H1 (cell line): ENCODE measurements around the gene ELL2. TPM values are rescaled to one million over a fixed set of nuclear protein-coding genes. Genes with fewer than 3 reads are reported as not detected.

ENCODE experiments used
- CTCF ChIA-PET: fragments of 300-600 bp; sonication (Branson Sonifier 250); formaldehyde crosslinking; loops from one replicate; lab custom pipeline; 2021; ENCODE audit not compliant: partially characterized antibody; lab: Charles Lee
- POLR2A ChIA-PET: fragments of 300-600 bp; sonication (Branson Sonifier 250); formaldehyde crosslinking; loops from one replicate; lab custom pipeline; 2021; ENCODE audit warnings: inconsistent platforms; ENCODE audit not compliant: partially characterized antibody; lab: Charles Lee
- DNase-seq, 2 experiments: peaks; one replicate each; pipeline versions ENCODE4 v3.0.0 to v3.0.0-alpha.2; 2010 to 2022; ENCODE audit warnings: low spot score in 2 of 2, low read depth in 1 of 2, mixed read lengths in 1 of 2
- FAIRE-seq: peaks from 2 replicates; lab custom pipeline; 2011; peaks lifted over from hg19 to GRCh38; lab: Jason Lieb, UNC
- H2AFZ ChIP-seq: 2 replicates; pipeline ENCODE4 v1.8.1; 2012; ENCODE audit warnings: low read length, inconsistent platforms
- H2AK5ac ChIP-seq: 2 replicates; pipeline ENCODE4 v1.6.1; 2013; ENCODE audit warnings: low read depth, low read length
- H2BK120ac ChIP-seq: replicated peaks from 2 replicates; pipeline ENCODE3; 2013; ENCODE audit warnings: low read depth, low read length, inconsistent platforms
- H2BK12ac ChIP-seq: 2 replicates; pipeline ENCODE4 v1.6.1; 2013; ENCODE audit warnings: low read depth, low read length
- H2BK15ac ChIP-seq: 2 replicates; pipeline ENCODE4 v1.6.1; 2013; ENCODE audit warnings: low read length
- H2BK20ac ChIP-seq: 2 replicates; pipeline ENCODE4 v1.6.1; 2013; ENCODE audit warnings: low read length
- H2BK5ac ChIP-seq: 2 replicates; pipeline ENCODE4 v1.6.1; 2013; ENCODE audit warnings: low read depth, low read length
- H3K14ac ChIP-seq: 2 replicates; pipeline ENCODE4 v1.6.1; 2013; ENCODE audit warnings: inconsistent platforms; ENCODE audit not compliant: insufficient read length
- H3K18ac ChIP-seq: 2 replicates; pipeline ENCODE4 v1.6.1; 2013; ENCODE audit warnings: low read length; ENCODE audit errors: extremely low read depth
- H3K23ac ChIP-seq: 2 replicates; pipeline ENCODE4 v1.6.1; 2013; ENCODE audit warnings: inconsistent platforms; ENCODE audit not compliant: insufficient read length
- H3K23me2 ChIP-seq: 2 replicates; pipeline ENCODE4 v1.6.1; 2013; ENCODE audit warnings: low read depth, low read length
- H3K27ac ChIP-seq: 2 replicates; pipeline ENCODE4 v1.6.1; 2011; ENCODE audit warnings: low read depth, low read length, inconsistent platforms
- H3K27me3 ChIP-seq, 4 experiments: replicated peaks in 1 of 4; 1 replicate in 1 of 4; 2 replicates in 3 of 4; pipeline versions ENCODE4 v1.6.1 to v1.8.1; 2011 to 2013; ENCODE audit warnings: low read length in 3 of 4, mild to moderate bottlenecking in 3 of 4, inconsistent platforms in 2 of 4, mixed read lengths in 2 of 4, moderate library complexity in 1 of 4; ENCODE audit not compliant: control insufficient read depth in 3 of 4, insufficient read depth in 3 of 4; ENCODE audit errors: extremely low read depth in 1 of 4
- H3K36me3 ChIP-seq, 4 experiments: 2 replicates each; pipeline versions ENCODE4 v1.6.1 to v1.8.1; 2011 to 2013; ENCODE audit warnings: mild to moderate bottlenecking in 4 of 4, low read length in 3 of 4, moderate library complexity in 2 of 4, control low read depth in 1 of 4, inconsistent platforms in 1 of 4; ENCODE audit not compliant: insufficient read depth in 4 of 4, control insufficient read depth in 2 of 4
- H3K4ac ChIP-seq: replicated peaks from 2 replicates; pipeline ENCODE3; 2013; ENCODE audit warnings: low read length, low read depth, mixed read lengths, inconsistent platforms; ENCODE audit not compliant: insufficient read length
- H3K4me1 ChIP-seq, 4 experiments: replicated peaks in 1 of 4; 1 replicate in 1 of 4; 2 replicates in 3 of 4; pipeline versions ENCODE4 v1.6.1 to v1.8.1; 2011 to 2013; ENCODE audit warnings: low read length in 3 of 4, inconsistent platforms in 2 of 4, mixed read lengths in 1 of 4; ENCODE audit not compliant: insufficient read depth in 4 of 4, control insufficient read depth in 3 of 4
- H3K4me2 ChIP-seq, 2 experiments: 2 replicates each; pipeline versions ENCODE4 v1.6.1 to v1.8.1; 2011 to 2013; ENCODE audit warnings: low read depth in 2 of 2, low read length in 2 of 2, control low read depth in 1 of 2, inconsistent platforms in 1 of 2, mild to moderate bottlenecking in 1 of 2; ENCODE audit not compliant: insufficient read depth in 1 of 2
- H3K4me3 ChIP-seq, 4 experiments: fragments of 200-600, 300-600 bp in 1 of 4; sonication (generic), shearing (Covaris generic), sonication (Bioruptor Twin) in 1 of 4; 2 replicates each; pipeline versions ENCODE4 v1.5.1 to v1.8.1; 2011 to 2016; ENCODE audit warnings: low read length in 4 of 4, low read depth in 3 of 4, control low read depth in 2 of 4, inconsistent platforms in 2 of 4, mild to moderate bottlenecking in 2 of 4, mixed read lengths in 1 of 4, moderate library complexity in 1 of 4; ENCODE audit not compliant: insufficient read depth in 2 of 4; ENCODE audit errors: extremely low read depth in 1 of 4
- H3K56ac ChIP-seq: replicated peaks from 2 replicates; pipeline ENCODE3; 2013; ENCODE audit warnings: low read depth, mild to moderate bottlenecking, mixed read lengths, low read length, inconsistent platforms; ENCODE audit not compliant: insufficient read length
- H3K79me1 ChIP-seq: 2 replicates; pipeline ENCODE4 v1.6.1; 2013; ENCODE audit warnings: low read depth, low read length, control low read depth
- H3K79me2 ChIP-seq, 2 experiments: 2 replicates each; pipeline versions ENCODE4 v1.6.1 to v1.8.1; 2012 to 2013; ENCODE audit warnings: low read length in 2 of 2, mild to moderate bottlenecking in 2 of 2, inconsistent platforms in 1 of 2; ENCODE audit not compliant: insufficient read depth in 2 of 2, control insufficient read depth in 1 of 2
- H3K9ac ChIP-seq, 4 experiments: replicated peaks in 1 of 4; 1 replicate in 1 of 4; 2 replicates in 3 of 4; pipeline versions ENCODE4 v1.6.1 to v1.8.1; 2011 to 2013; ENCODE audit warnings: low read depth in 3 of 4, low read length in 3 of 4, control low read depth in 2 of 4, mild to moderate bottlenecking in 2 of 4, moderate library complexity in 2 of 4, inconsistent platforms in 1 of 4; ENCODE audit errors: extremely low read depth in 1 of 4
- H3K9me3 ChIP-seq, 2 experiments: 2 replicates each; pipeline versions ENCODE4 v1.6.1 to v1.8.1; 2012 to 2013; ENCODE audit warnings: mild to moderate bottlenecking in 2 of 2, moderate library complexity in 2 of 2, control low read depth in 1 of 2, inconsistent platforms in 1 of 2, low read depth in 1 of 2, low read length in 1 of 2, mixed read lengths in 1 of 2; ENCODE audit not compliant: insufficient read depth in 2 of 2
- H4K20me1 ChIP-seq, 2 experiments: replicated peaks in 1 of 2; 2 replicates each; pipeline versions ENCODE3 to v1.8.1; 2011 to 2013; ENCODE audit warnings: inconsistent platforms in 2 of 2, low read length in 2 of 2, mild to moderate bottlenecking in 1 of 2; ENCODE audit not compliant: insufficient read depth in 2 of 2, control insufficient read depth in 1 of 2
- H4K5ac ChIP-seq: 2 replicates; pipeline ENCODE4 v1.6.1; 2013; ENCODE audit warnings: low read length, low read depth, mixed read lengths, inconsistent platforms; ENCODE audit not compliant: insufficient read length
- H4K8ac ChIP-seq: 2 replicates; pipeline ENCODE4 v1.8.0; 2013; ENCODE audit warnings: mild to moderate bottlenecking, moderate library complexity, low read length, inconsistent platforms; ENCODE audit not compliant: insufficient read depth; ENCODE audit errors: extremely low read depth
- H4K91ac ChIP-seq: replicated peaks from 2 replicates; pipeline ENCODE3; 2013; ENCODE audit warnings: low read length, mixed read lengths, inconsistent platforms; ENCODE audit not compliant: insufficient read length
- BCL11A ChIP-seq, 2 experiments: IDR thresholded peaks; one replicate each; pipeline ENCODE4 v1.6.1; 2011; ENCODE audit warnings: low read depth in 2 of 2, low read length in 2 of 2, mild to moderate bottlenecking in 2 of 2
- CREB1 ChIP-seq: IDR thresholded peaks from 2 replicates; pipeline ENCODE4 v1.6.1; 2012; ENCODE audit warnings: inconsistent platforms
- EGR1 ChIP-seq: IDR thresholded peaks from 2 replicates; pipeline ENCODE4 v1.6.1; 2011; ENCODE audit warnings: low read depth, low read length, borderline replicate concordance
- EP300 ChIP-seq, 2 experiments: IDR thresholded peaks; 1 replicate in 1 of 2; 2 replicates in 1 of 2; pipeline ENCODE4 v1.6.1; 2011 to 2012; ENCODE audit warnings: low read depth in 2 of 2, low read length in 2 of 2, mild to moderate bottlenecking in 2 of 2, borderline replicate concordance in 1 of 2, inconsistent platforms in 1 of 2, moderate library complexity in 1 of 2
- EZH2 ChIP-seq: fragments of 200-600 bp; sonication (generic); IDR thresholded peaks from 2 replicates; pipeline ENCODE4 v1.7.1; 2012; ENCODE audit warnings: low read depth, mild to moderate bottlenecking, moderate library complexity, low read length, inconsistent platforms; ENCODE audit not compliant: severe bottlenecking
- KDM1A ChIP-seq: fragments of 200-600, 300-600 bp; sonication (generic); IDR thresholded peaks from 2 replicates; pipeline ENCODE4 v1.7.1; 2016; ENCODE audit warnings: mild to moderate bottlenecking, low read length, borderline replicate concordance
- MAFK ChIP-seq: IDR thresholded peaks from 2 replicates; pipeline ENCODE4 v1.6.1; 2012; ENCODE audit warnings: low read depth, mild to moderate bottlenecking, improper control_type of control experiment, low read length
- POLR2A ChIP-seq, 2 experiments: IDR thresholded peaks; 1 replicate in 1 of 2; 2 replicates in 1 of 2; pipeline ENCODE4 v1.6.1; 2011; ENCODE audit warnings: low read depth in 2 of 2, low read length in 2 of 2, mild to moderate bottlenecking in 2 of 2; ENCODE audit errors: control extremely low read depth in 1 of 2
- SIN3A ChIP-seq, 2 experiments: IDR thresholded peaks in 1 of 2; conservative IDR thresholded peaks in 1 of 2; 2 replicates each; pipeline ENCODE4 v1.6.1; 2011 to 2012; ENCODE audit warnings: low read length in 2 of 2, improper control_type of control experiment in 1 of 2, low read depth in 1 of 2, mild to moderate bottlenecking in 1 of 2
- TAF1 ChIP-seq: IDR thresholded peaks from 2 replicates; pipeline ENCODE4 v1.6.1; 2011; ENCODE audit warnings: mild to moderate bottlenecking, low read depth, low read length
- TAF7 ChIP-seq: optimal IDR thresholded peaks from 2 replicates; pipeline ENCODE3; 2011; ENCODE audit warnings: low read depth, mild to moderate bottlenecking, inconsistent platforms, low read length, moderate library complexity, borderline replicate concordance
- TBP ChIP-seq: IDR thresholded peaks from 2 replicates; pipeline ENCODE4 v1.6.1; 2011; ENCODE audit warnings: low read depth, low read length, improper control_type of control experiment
- TCF12 ChIP-seq: IDR thresholded peaks from 2 replicates; pipeline ENCODE4 v1.6.1; 2011; ENCODE audit warnings: low read depth, mild to moderate bottlenecking, low read length
- ZNF274 ChIP-seq: IDR thresholded peaks from 2 replicates; pipeline ENCODE4 v1.7.0; 2012; ENCODE audit warnings: low read length, borderline replicate concordance; ENCODE audit errors: extremely low read depth
- WGBS, 2 experiments: shearing (Covaris generic) in 1 of 2; methylation state at CpG; one replicate each; pipeline versions ENCODE4 v1.1.6 to v1.1.7; 2013 to 2015; ENCODE audit warnings: low lambda C conversion rate in 2 of 2, mixed read lengths in 2 of 2, inconsistent platforms in 1 of 2, low coverage in 1 of 2, missing lambda C conversion rate in 1 of 2; ENCODE audit not compliant: insufficient replicate concordance in 2 of 2, insufficient coverage in 1 of 2, insufficient read length in 1 of 2; ENCODE audit errors: extremely low coverage in 1 of 2, missing lambda C conversion rate in 1 of 2; 5-methylcytosine and 5-hydroxymethylcytosine counted together
- polyA plus RNA-seq, 7 experiments: library from polyadenylated mRNA; depleted of rRNA in 3 of 7; stranded (reverse) in 5 of 7; unstranded in 2 of 7; fragments of >200 nt in 5 of 7; fragments of 200-250 nt in 2 of 7; gene quantifications; 1 replicate in 5 of 7; 2 replicates in 1 of 7; 4 replicates in 1 of 7; pipeline versions ENCODE4 v1.2.1 to v1.2.3, GENCODE V29; 2011 to 2013; ENCODE audit warnings: missing spikeins in 2 of 7, mixed read lengths in 2 of 7
- total RNA-seq: library from RNA; stranded (reverse); fragmentation: NEBNext Ultra II Directional; extraction: Animal tissue kit (Norgen Biotek cat#: 25700); gene quantifications from 2 replicates; pipeline ENCODE4 v1.2.1, GENCODE V29; 2021

The ELL2 gene
- total and polyA plus RNA-seq, 2 of the 8 experiments (the other 6 are each of a cell fraction or from before 2014, with no cell fraction given), result 6.3 to 29.4 TPM

- Histone ChIP-seq H3K4ac (no peak overlapping the region), H2AFZ (no peak overlapping the region), H3K23me2 (no peaks in the 10 kb centered on the region), H2BK15ac (no peak overlapping the region), H2BK20ac (no peak overlapping the region), H4K91ac (no peak overlapping the region), H3K4me1 (peaks cover 0 to 21% (median 2%) of the 10 kb centered on the region in 4 experiments; a peak in 3 of 7 replicates), H3K18ac (no peak overlapping the region), H3K23ac (no peak overlapping the region), H2BK120ac (no peak overlapping the region), H3K79me1 (no peaks in the 10 kb centered on the region), H4K20me1 (no peaks in the 10 kb centered on the region), H2AK5ac (no peak overlapping the region), H4K8ac (no peak overlapping the region), H2BK5ac (no peak overlapping the region), H3K36me3 (no peaks in the 10 kb centered on the region), H3K9ac (no peak overlapping the region), H3K4me2 (no peak overlapping the region), H3K27me3 (no peaks in the 10 kb centered on the region), H3K9me3 (no peaks in the 10 kb centered on the region), H3K14ac (no peak overlapping the region), H2BK12ac (no peak overlapping the region), H3K56ac (no peak overlapping the region), H4K5ac (no peak overlapping the region), H3K27ac (no peak overlapping the region), H3K79me2 (no peaks in the 10 kb centered on the region), H3K4me3 (no peak overlapping the region)
- ChIA-PET CTCF (interaction anchor here (1.0 kb wide), 1 partner anchor 371 kb away, joined by 3 read pairs; no protein-coding TSS in a partner anchor), POLR2A (no interaction called here)
- FAIRE-seq (no peak), DNase-seq (no peak)
- no peak for TF ChIP-seq TAF1
- no peak for TF ChIP-seq BCL11A (IDR thresholded peaks at IDR 0.05; ENCODE audit: low read depth in 2 of 2, low read length in 2 of 2)
- TF ChIP-seq CREB1, result no peak
- TF ChIP-seq EP300 (IDR thresholded peaks at IDR 0.05; ENCODE audit: borderline replicate concordance in 1 of 2, low read depth in 2 of 2, low read length in 2 of 2), result no peak
- TF ChIP-seq TBP, result no peak
- TF ChIP-seq KDM1A, result no peak
- TF ChIP-seq TAF7, result no peak
- TF ChIP-seq MAFK, result no peak
- TF ChIP-seq EGR1, result no peak
- no peak for TF ChIP-seq ZNF274
- TF ChIP-seq POLR2A (IDR thresholded peaks at IDR 0.05; ENCODE audit: control extremely low read depth in 1 of 2, low read depth in 2 of 2, low read length in 2 of 2), result no peak
- TF ChIP-seq EZH2, result no peak
- TF ChIP-seq SIN3A (conservative IDR thresholded peaks at IDR 0.05 in 1 of 2, IDR thresholded peaks at IDR 0.05 in 1 of 2; ENCODE audit: low read depth in 1 of 2, low read length in 2 of 2), result no peak
- TF ChIP-seq TCF12, result no peak
- WGBS, 2 experiments, result 75% methylated on average over 1 of the region's 1 CpG; no CpG with 5 or more reads in 1 of the 2 experiments
These were observed 23.3 kb downstream of the ELL2 start for GRCh38 chr5:95938347-95938746.
